ENCODE data around the gene PHETA1. TPM values are rescaled to one million over a fixed set of nuclear protein-coding genes. Genes with fewer than 3 reads are reported as not detected.

The PHETA1 gene
- total and polyA plus RNA-seq, 2 donors (not counting 3 experiments of a cell fraction or from before 2014, with no cell fraction given) = 10.6 to 20.0 TPM

GRCh38 chr12:111390910-111391309 lies 22.0 kb upstream of the PHETA1 start:
- TF ChIP-seq MAX (IDR thresholded peaks at IDR 0.05; ENCODE audit: insufficient read depth, insufficient read length) (no peak), CTCF (IDR thresholded peaks at IDR 0.05; ENCODE audit: extremely low read depth in 1 of 2, insufficient read depth in 1 of 2, low read depth in 1 of 2, low read length in 2 of 2) (no peak), POLR2AphosphoS5 (IDR thresholded peaks at IDR 0.05; ENCODE audit: insufficient read depth, low read depth, low read length) (no peak), EZH2 (IDR thresholded peaks at IDR 0.05; ENCODE audit: borderline replicate concordance, low read depth, low read length, severe bottlenecking) (no peak), GATA2 (IDR thresholded peaks at IDR 0.05; ENCODE audit: insufficient read depth, insufficient read length, low read depth, low read length) (no peak), FOS (IDR thresholded peaks at IDR 0.05; ENCODE audit: borderline replicate concordance, insufficient read depth, low read length) (no peak), JUN (IDR thresholded peaks at IDR 0.05; ENCODE audit: borderline replicate concordance, insufficient read depth, insufficient read length, low read depth) (no peak), POLR2A (IDR thresholded peaks at IDR 0.05; ENCODE audit: low read depth, low read length) (no peak), MYC (IDR thresholded peaks at IDR 0.05; ENCODE audit: low read depth, low read length) (no peak)
- Histone ChIP-seq H3K27ac (ENCODE audit: insufficient read depth, low read depth, low read length) (no peak overlapping the region), H3K4me1 (ENCODE audit: control insufficient read depth, extremely low read depth, insufficient read depth, low read length) (no peaks in the 10 kb centered on the region), H3K9me1 (replicated peaks; ENCODE audit: control insufficient read depth, extremely low read depth, insufficient read depth, low read length) (no peaks in the 10 kb centered on the region), H3K79me2 (ENCODE audit: control insufficient read depth, insufficient read depth, low read length) (no peaks in the 10 kb centered on the region), H4K20me1 (replicated peaks; ENCODE audit: control insufficient read depth, extremely low read depth, insufficient read depth, low read length) (no peaks in the 10 kb centered on the region), H3K36me3 (ENCODE audit: control insufficient read depth in 2 of 2, extremely low read depth in 1 of 2, insufficient read depth in 2 of 2, low read length in 2 of 2) (no peaks in the 10 kb centered on the region), H3K9me3 (replicated peaks; ENCODE audit: control insufficient read depth, insufficient read depth, low read length) (no peaks in the 10 kb centered on the region), H2AFZ (ENCODE audit: low read depth, low read length) (no peak overlapping the region), H3K9ac (replicated peaks; ENCODE audit: extremely low read depth, insufficient read depth, low read length) (no peak overlapping the region), H3K4me3 (replicated peaks in 1 of 3; ENCODE audit: insufficient read depth in 1 of 3, low read depth in 1 of 3, low read length in 3 of 3) (no peak overlapping the region), H3K4me2 (ENCODE audit: insufficient read depth, low read length) (no peak overlapping the region), H3K27me3 (ENCODE audit: control insufficient read depth in 2 of 2, insufficient read depth in 2 of 2, low read length in 2 of 2) (no peaks in the 10 kb centered on the region)
- POLR2A ChIA-PET = interaction anchor here (1.0 kb wide), 1 partner anchor 10 kb away, joined by 3 read pairs; no protein-coding TSS in a partner anchor
- CTCF ChIA-PET = interaction anchor here (1.2 to 1.7 kb wide), 2 partner anchors 60 to 61 kb away, joined by 3 to 8 read pairs; no protein-coding TSS in a partner anchor
- dilution Hi-C loops (cut with MboI; ENCODE audit: extremely low pct_ligation_motif_present, low sequenced_read_pairs) = no loop called here
- BruUV-seq (replicated peaks) = no TSS peak
- no peak for FAIRE-seq
- no peak for DNase-seq (ENCODE audit: low read depth, low spot score)
- intact Hi-C loops (cut with micrococcal nuclease) = no loop called here

Measured in endothelial cell of umbilical vein (primary cell).